GM18868 (cell line): ENCODE results near the gene NCL.

ENCODE experiments used
- ATAC-seq: cut with Tn5 transposase; IDR thresholded peaks from one replicate; pipeline ENCODE4 v1.9.1; 2021; ENCODE audit warnings: mild to moderate bottlenecking, moderate library complexity; ENCODE audit not compliant: unreplicated experiment

The NCL gene, protein sequence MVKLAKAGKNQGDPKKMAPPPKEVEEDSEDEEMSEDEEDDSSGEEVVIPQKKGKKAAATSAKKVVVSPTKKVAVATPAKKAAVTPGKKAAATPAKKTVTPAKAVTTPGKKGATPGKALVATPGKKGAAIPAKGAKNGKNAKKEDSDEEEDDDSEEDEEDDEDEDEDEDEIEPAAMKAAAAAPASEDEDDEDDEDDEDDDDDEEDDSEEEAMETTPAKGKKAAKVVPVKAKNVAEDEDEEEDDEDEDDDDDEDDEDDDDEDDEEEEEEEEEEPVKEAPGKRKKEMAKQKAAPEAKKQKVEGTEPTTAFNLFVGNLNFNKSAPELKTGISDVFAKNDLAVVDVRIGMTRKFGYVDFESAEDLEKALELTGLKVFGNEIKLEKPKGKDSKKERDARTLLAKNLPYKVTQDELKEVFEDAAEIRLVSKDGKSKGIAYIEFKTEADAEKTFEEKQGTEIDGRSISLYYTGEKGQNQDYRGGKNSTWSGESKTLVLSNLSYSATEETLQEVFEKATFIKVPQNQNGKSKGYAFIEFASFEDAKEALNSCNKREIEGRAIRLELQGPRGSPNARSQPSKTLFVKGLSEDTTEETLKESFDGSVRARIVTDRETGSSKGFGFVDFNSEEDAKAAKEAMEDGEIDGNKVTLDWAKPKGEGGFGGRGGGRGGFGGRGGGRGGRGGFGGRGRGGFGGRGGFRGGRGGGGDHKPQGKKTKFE

DNA sequence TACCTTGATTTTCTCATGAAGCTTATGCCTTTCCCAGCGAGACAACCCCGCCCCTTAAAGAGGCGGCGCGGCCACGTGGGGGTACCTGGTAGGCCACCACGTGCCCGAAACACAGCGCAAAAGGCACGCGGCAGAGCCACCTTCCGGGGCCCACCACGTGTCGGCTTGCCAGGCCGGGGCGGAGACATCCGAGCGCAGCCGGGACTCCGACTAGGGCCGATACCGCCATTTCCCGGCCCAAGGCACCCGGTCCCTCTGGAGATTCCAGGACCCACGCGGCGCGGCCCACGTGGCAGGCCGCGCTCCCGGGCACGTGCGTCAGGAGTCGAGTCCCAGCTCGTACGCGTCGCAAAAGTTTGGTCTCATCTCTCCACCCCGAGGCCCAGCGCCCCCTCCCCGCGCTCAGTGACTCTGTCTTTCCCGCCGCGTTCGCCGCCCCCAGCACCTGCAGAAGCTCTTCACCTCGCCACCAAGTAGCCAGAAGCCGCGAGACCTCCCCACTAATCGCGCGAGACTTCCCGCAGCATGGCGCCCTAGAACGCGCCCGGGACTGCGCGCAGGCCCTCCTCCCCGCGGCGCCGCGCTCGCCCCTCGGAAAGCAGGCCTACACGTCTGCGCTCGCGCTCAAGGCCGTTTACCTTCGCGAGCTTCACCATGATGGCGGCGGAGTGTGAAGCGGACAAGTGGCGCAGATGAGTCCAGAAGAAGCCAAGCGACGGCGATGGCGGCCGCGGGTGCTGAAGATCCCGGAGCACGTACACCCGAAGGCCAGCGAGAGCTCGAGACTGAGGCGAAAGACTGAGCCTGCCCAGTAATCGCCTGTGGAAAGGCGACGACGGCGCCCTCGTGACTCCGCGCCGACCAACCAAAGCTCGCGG lies at the start of gene NCL:
NCL (minus strand) TSS at position 787 of the 878 bp plus-strand sequence; CDS start at position 656, 131 bp downstream.
- peak; percentile 91 for ATAC-seq

DNA sequence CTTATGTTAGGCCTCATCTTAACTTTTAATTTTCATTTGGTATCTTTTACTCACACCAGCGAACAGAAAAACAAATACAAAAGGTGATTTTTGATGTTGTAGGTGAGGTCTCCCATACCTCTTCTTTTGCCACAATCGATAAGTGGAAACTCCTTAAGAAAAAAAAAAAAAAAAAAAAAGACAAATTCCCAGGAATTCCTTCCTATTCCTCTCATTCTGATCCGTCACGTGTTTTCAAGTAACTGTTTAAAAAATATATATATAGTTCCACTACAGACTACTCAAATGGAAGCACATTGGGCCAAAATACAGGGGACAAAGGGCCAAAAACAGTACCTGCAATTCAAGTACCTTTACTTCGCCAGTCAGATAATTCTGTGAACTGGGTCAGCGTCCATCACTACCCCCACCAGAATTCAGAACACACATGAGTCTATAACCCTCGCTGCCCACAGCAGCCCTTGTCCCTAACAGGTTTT lies 49.5 kb upstream of the NCL start:
- ATAC-seq, result no peak

DNA sequence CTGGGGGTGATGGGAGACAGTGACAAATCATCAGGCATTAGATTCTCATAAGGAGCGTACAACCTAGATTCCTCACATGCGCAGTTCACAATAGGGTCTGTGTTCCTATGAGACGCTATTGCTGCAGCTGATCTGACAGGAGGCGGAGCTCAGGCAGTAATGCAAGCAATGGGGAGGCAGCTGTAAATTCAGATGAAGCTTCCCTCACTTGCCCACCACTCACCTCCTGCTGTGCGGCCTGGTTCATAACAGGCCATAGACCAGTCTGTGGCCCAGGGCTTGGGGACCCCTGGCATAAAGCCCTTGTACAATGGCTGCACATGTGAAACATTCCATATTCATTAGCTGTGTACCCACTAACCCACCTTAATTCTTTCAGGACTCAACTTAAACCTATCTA lies 47.9 kb upstream of the NCL start:
- no peak for ATAC-seq

DNA sequence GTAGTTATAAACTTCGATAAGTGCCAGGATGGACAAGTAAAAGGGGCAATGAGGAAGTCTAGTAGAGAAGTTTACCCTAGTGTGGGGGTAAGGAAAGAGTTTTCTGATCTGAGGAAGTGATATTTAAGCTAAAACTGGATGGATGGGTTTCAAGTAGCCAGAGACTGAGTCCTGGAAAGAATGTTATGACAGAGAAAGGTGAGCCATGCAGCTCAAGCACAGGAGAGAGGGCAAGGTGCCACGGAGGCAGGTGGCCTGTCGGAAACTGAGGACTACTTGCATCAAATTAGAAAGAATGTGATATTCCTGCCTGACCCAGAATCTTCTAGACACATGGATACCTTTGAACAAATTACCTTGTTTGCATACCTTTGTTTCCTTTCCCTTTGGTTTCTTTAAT lies 39.5 kb upstream of the NCL start:
- ATAC-seq, result no peak

DNA sequence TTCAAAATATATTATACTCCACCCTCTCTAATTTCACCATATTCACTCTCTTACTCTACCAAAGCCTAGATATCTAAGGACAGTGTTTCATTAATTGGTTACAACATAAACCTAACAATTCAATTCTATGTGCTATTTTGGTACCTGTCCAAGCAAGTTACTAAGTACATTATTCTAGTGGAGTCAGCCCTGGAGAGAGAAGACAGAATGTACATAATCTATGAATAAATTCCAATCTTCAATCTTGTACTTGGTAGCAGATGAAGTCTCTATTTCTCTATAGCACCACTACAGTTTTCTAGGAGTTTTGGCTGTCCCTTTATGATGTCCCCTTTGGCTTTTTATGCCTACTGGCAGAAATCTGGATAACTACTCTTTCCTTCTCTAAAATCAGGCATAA lies 38.3 kb upstream of the NCL start:
- ATAC-seq, result no peak

DNA sequence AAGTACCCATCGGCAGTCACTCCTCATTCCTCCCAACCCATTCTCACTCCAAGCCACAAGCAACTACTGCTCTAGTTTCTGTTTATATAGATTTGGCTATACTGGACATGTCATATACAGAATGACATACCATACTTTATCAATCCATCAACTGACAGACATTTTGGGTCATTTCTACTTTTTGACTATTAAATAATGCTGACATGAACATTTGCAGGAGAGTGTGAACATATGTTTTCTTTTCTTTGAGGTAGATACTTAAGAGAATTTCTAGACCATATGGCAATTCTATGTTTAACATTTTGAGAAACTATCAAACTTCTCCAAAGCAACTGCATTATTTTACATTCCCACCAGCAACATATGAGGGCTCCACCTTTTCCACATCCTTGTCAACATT lies 33.4 kb upstream of the NCL start:
- no peak for ATAC-seq

DNA sequence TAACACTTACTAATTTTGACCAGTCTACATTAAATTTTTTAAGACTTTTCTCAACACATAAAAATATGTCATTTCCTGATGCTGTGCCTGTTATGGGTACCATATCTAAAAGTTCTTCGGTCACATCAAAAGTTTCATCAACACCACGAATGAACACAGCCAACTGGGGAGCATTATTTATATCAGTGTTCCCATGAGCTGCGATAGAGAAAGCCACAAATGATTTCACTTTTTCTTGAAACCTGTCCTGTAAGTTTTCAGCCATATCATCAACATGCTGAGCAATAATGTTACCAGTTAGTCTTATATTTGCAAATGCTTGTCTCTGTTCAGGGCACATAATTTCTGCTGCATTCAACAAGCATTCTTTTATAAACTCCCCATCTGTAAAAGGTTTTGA lies 30.4 kb upstream of the NCL start:
- ATAC-seq, result no peak

DNA sequence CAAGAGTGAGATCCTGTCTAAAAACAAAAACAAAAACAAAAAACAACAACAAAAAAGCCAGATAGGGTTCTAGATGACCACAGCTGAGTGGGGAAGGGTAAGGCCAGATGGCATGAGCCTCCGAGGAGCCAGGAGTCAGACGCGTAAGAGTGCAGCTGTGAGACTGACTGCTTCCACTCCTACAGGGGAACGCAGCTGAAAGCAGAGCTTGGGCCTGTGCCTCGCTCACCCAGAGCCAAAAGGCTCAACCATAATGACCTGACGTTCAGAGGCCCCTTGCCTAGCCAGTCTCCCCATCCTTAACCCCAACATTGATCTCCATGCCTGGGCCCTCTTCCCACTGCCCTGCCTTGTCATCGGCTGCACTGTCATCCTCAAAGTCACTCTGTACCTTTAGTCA lies 26.5 kb upstream of the NCL start:
- no peak for ATAC-seq

DNA sequence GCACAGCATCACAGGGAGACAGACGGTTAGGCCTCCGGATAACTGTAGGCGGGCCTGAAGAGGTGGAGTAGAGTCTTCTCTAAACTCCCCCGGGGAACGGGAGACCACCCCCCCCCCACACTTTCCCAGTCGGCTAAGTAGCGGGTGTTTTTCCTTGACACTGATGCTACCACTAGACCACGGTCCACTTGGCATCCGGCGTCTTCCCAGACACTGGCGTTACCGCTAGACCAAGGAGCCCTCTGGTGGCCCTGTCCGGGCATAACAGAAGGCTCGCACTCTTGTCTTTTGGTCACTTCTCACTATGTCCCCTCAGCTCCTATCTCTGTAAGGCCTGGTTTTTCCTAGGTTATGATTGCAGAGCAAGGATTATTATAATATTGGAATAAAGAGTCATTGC lies 25.7 kb upstream of the NCL start:
- no peak for ATAC-seq

DNA sequence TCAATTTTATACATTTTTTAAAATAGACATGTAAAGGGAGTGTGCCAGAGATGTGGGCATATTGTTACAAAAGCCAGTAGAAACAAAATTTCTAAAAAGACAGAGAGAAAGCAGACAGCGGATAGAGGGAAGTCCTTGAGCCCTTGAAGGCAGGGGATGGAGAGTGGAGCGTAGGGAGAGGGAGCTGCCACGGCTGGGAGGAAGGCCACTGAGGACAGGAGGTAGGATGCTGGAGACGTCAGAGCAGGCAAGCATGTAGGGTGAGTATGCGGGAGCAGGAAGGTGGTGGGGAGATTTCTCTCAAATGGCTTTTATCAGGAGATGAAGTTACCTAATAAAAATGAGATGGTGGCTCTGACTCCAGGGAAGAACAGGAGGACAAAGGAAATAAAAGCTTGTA lies 24.0 kb upstream of the NCL start:
- no peak for ATAC-seq

DNA sequence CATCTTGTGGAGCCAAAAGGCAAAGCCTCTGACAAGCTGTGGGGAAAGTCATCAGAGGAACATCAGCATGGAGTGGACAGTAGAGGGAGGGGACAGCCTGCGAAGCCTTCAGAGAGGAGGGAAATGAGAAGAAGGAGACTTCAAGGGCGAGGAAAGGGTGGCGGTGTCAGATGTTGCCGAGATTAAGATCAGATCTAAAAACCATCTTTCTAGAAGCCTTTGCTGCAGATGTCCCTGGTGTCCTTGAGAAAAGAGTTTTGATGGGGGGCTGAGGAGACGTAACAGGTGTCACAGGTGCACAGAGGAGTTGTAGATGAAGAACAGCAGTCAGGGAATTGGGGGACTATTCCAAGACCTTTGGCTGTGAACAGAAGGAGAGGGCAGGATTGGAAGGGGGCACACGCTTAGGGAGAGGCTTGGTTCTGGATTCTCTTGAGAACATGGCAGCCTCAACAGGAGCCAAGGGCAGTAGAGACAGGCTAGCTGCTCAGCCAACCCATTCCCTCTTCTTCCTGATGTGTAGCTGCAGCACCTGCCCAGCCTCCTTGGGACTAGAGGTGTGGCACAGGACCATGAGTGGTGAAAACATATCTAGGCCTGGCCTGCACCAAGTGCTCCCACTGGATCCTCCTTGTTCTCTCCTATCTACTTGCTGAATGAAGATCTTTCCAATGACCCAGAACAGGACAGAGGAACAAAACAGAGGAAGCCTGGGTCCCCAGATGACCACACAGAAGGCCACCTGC lies 22.7 kb upstream of the NCL start:
- no peak for ATAC-seq

DNA sequence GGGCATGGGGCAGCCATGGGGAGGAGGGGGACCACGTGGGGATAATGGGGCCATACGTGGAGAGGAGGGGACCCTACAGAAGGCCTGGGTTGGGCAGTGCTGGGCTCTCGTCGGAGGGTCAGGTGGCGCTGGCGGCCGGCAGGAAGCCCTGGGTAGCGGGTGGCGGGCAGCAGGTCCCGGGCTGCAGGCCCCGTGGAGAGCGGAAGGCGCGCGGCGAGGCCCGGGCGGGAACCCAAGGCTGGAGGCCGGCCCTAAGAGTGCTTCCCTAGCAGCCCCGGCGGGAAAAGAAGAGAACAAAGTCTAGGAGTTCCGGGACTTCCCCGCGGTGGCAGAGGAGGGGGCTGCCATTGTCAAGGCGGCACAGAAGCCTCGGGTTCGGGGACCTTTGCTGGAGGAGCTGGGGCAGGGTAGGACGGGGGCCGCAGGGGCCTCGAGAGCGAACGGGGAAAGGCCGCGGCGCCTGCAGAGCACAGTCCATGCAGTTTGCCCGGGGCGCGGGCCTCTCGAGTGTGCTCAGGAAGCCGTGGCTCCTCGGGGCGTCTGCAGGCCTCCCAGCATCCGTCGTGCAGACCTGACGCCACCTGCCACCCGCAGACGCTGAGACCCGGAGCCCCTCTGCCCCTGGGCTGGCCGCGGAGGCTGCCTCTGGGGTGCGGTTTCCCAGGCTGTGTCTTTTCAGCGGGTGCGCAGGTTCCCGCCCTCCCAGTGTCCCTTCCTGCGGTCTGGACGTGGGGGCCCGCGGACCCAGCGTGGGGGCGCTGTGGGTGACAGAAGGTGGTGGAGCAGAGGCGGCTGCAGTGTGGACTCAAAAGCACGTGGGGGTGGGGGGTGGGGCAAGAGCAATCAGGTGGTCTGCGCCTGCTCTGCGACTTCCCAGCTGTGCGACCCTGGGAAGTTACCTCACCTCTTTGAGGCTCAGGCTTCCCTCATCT lies 19.4 kb upstream of the NCL start:
- ATAC-seq, result no peak

DNA sequence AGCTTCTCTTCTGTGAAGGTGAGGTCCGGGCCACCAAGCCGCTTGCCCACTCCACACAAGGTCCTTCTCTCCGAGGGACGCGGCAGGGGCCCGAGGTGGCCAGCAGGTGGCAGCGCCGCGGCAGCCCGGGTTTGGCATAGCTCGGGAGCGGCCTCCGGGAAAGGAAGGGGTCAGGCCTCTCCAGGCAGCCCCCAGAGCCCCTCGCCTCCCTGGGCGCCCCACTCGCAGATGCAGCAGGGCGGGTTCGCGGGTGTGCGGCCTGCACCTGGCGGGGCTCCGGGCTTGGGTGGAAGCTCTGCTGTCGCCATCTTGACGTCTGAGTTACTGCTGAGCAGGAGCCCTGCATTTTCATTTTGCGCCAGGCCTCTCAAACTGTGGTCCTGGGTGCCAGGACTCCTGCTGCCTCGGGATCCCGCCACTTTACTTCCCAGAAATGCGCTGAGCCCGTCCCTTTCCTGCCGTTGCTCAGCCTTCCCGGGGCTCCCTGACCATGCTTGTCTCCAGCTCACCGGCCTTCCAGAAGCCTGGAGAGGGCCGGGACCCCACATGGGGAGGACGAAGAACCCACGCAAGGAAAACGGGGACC lies 18.6 kb upstream of the NCL start:
- ATAC-seq, result no peak

DNA sequence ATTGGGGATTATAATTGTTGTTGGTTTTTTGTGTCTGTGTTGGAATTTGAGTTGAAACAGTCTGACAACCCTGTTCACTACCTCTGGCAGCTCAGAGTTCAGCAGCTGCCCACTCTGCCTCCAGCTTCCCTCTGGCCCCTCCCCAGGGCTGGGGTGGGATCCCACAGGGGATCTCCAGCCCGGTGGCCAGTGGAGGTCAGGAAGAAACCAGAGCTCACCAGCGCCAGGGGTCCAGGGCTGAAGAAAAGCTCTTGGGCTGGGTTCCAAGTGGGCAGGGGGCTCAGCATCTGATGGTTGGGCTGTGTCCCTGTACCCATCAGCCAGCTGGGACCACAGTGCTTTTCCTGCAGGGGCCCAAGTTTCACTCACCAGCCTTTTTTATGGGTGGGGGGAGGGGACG lies 16.5 kb upstream of the NCL start:
- ATAC-seq, result no peak

DNA sequence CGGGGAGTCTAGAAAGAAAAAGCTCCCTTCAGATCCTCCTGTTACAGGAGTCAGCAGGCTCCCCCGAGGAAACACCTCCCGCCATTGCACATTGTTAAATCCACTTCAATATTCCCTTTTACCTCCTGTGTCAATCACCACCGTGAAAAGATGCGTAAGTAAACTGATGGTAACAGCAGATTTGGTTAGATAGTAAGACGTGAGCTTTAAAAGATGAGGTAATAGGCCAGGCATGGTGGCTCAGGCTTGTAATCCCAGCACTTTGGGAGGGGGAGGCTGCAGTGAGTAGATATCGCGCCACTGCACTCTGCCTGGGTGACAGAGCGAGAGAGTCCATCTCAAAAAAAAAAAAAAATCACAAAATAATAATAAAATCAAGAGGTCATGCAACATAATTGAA lies 15.2 kb upstream of the NCL start:
- no peak for ATAC-seq

DNA sequence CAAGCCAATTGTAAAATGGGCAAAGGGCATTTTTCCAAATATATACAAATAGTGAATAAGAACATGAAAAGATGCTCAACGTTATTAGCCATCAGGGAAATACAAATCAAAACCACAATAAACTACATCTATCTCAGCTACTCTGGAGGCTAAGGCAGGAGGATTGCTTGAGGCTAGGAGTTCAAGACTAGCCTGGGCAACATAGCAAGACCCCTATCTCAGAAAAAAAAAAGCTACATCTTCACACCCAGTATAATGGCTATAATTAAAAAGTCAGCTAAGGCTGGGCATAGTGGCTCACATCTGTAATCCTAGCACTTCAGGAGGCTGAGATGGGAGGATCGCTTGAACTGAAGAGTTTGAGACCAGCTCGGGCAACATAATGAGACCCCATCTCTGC lies 12.6 kb upstream of the NCL start:
- ATAC-seq, result no peak

DNA sequence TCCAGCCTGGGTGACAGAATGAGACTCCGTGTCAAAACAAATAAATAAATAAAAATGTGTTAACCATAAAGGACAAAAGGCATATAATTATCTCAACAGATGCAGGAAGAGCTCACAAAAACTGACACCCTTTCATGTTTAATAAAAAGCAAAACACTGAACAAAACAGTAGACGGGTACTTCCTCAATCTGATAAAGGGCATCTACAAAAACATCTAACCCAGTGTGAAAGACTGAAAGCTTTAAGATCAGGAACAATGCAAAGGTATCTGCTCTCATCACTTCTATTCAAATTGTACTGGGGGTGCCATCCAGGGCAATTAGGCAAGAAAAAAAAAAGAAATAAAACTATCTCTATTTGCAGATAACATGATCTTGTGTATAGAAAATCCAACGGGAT lies 11.7 kb upstream of the NCL start:
- no peak for ATAC-seq

DNA sequence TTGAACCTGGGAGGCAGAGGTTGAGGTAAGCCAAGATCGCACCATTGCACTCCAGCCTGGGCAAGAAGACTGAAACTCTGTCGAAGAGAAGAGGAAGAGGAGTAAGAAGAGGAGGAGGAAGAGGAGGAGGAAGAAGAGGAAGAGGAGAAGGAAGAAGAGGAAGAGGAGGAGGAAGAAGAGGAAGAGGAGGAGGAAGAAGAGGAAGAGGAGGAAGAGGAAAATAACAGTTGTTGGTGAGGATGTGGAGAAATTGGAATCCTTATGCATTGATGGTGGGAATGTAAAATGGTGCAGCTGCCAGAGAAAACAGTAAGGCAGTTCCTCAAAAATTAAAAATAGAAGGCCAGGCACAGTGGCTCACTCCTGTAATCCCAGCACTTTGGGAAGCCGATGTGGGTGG lies 8.5 kb upstream of the NCL start:
- no peak for ATAC-seq

DNA sequence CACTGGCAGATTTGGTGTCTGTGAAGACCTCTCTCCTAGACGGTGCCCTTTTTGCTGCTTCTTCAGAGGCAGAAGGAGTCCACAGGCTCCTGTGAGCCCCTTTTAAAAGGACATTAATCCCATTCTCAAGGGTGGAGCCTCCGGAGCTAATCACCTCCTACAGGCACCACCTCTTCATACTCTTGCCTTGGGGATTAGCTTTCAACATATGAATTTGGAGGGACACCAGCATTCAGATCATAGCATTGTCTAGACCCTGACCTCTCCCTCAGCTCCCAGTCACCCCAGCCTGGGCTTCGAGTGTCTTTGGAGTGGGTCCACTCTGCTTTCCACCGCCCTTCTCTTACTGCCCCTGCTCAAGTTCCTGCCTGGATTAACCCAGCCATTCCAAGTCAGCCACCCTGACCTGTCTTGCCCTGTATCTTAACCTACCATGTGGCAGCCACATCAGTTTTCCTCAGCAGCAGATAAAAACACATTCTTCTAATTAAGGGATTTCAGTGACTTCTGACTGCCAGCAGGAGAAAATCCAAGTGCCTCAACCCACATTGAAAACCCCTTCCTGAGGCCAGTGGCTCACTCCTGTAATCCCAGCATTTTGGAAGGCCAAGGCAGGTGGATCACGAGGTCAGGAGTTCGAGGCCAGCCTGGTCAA lies 6.1 kb upstream of the NCL start:
- no peak for ATAC-seq
